ENCODE measurements around the gene SLC12A2.

- TF ChIP-seq POLR2A (IDR thresholded peaks at IDR 0.05) (no peak), CTCF (IDR thresholded peaks at IDR 0.05) (no peak)
These were observed 115.5 kb downstream of the SLC12A2 start for GRCh38 chr5:128199104-128199503.
